Measurements from ENCODE around the gene PLPPR1. TPM values are rescaled to one million over a fixed set of nuclear protein-coding genes. Genes with fewer than 3 reads are reported as not detected.

Gene PLPPR1
- total RNA-seq, 1 donor from 2014 or later: 3.2 TPM

GRCh38 chr9:101130054-101130453 is 101.5 kb downstream of the PLPPR1 start:
- H3K9me3 ChIP-seq (ENCODE audit: low read depth): peaks cover 4% of the 10 kb centered on the region
- H4K20me1 ChIP-seq (ENCODE audit: low read depth): no peaks in the 10 kb centered on the region
- Mint-ChIP-seq H3K9me3 (peaks cover 18% of the 10 kb centered on the region), H3K4me3 (no peak overlapping the region), H3K27ac (no peak overlapping the region), H3K27me3 (ENCODE audit: insufficient read depth, low read depth) (no peaks in the 10 kb centered on the region), H3K4me1 (peaks cover 6% of the 10 kb centered on the region), H3K36me3 (no peaks in the 10 kb centered on the region)
- H3K4me3 ChIP-seq: no peak overlapping the region
- no peak for TF ChIP-seq EZH2phosphoT487 (IDR thresholded peaks at IDR 0.05)
- H3K79me2 ChIP-seq (ENCODE audit: low read depth): no peaks in the 10 kb centered on the region
- peaks cover 16% of the 10 kb centered on the region for H3K4me1 ChIP-seq
- H3K9ac ChIP-seq: no peak overlapping the region
- H3K36me3 ChIP-seq: no peaks in the 10 kb centered on the region
- no peaks in the 10 kb centered on the region for H3K27me3 ChIP-seq
- DNase-seq (ENCODE audit: low spot score): no peak
- no peak overlapping the region for H2AFZ ChIP-seq (replicated peaks)
- H3F3A ChIP-seq (ENCODE audit: low read depth): no peaks in the 10 kb centered on the region
- H3K4me2 ChIP-seq: no peak overlapping the region
- H3K27ac ChIP-seq: no peak overlapping the region

DNA sequence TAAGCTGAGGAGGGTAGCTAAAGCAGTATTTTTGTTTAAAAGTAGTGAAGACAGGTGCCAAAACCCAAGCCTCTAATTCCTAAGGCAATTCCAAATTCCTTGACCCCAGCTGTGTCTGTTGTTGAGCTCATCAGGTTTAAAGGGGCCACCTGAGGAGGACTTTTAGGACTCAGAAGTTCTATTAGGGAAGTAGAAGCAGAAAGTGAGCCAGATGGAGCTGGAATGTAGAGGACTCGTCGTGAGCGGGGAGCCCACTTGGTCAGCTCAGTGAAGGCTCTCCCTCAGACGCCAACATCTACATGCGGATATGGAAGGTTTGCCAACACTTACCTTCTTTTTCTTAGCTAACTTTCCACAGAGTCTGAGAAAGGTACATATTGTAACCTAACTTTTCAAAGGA is 102.8 kb downstream of the PLPPR1 start:
- Histone ChIP-seq H3K4me3 (no peak overlapping the region), H2AFZ (replicated peaks) (no peak overlapping the region), H3K9ac (no peak overlapping the region), H4K20me1 (ENCODE audit: low read depth) (no peaks in the 10 kb centered on the region), H3K79me2 (ENCODE audit: low read depth) (no peaks in the 10 kb centered on the region), H3K4me1 (peaks cover 29% of the 10 kb centered on the region), H3F3A (ENCODE audit: low read depth) (peaks cover 6% of the 10 kb centered on the region), H3K36me3 (no peaks in the 10 kb centered on the region), H3K27ac (no peak overlapping the region), H3K27me3 (no peaks in the 10 kb centered on the region), H3K4me2 (peak overlapping the region; percentile 37), H3K9me3 (ENCODE audit: low read depth) (peaks cover 4% of the 10 kb centered on the region)
- TF ChIP-seq, protein P1, sequence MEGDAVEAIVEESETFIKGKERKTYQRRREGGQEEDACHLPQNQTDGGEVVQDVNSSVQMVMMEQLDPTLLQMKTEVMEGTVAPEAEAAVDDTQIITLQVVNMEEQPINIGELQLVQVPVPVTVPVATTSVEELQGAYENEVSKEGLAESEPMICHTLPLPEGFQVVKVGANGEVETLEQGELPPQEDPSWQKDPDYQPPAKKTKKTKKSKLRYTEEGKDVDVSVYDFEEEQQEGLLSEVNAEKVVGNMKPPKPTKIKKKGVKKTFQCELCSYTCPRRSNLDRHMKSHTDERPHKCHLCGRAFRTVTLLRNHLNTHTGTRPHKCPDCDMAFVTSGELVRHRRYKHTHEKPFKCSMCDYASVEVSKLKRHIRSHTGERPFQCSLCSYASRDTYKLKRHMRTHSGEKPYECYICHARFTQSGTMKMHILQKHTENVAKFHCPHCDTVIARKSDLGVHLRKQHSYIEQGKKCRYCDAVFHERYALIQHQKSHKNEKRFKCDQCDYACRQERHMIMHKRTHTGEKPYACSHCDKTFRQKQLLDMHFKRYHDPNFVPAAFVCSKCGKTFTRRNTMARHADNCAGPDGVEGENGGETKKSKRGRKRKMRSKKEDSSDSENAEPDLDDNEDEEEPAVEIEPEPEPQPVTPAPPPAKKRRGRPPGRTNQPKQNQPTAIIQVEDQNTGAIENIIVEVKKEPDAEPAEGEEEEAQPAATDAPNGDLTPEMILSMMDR (IDR thresholded peaks at IDR 0.05): no peak
- TF ChIP-seq EZH2phosphoT487 (IDR thresholded peaks at IDR 0.05): no peak
- no peak for TF ChIP-seq EZH2 (IDR thresholded peaks at IDR 0.05)
- no peak for DNase-seq (ENCODE audit: low spot score)
- Mint-ChIP-seq H3K27me3 (ENCODE audit: insufficient read depth, low read depth) (no peaks in the 10 kb centered on the region), H3K4me3 (no peak overlapping the region), H3K9me3 (peaks cover 12% of the 10 kb centered on the region), H3K27ac (no peak overlapping the region), H3K36me3 (no peaks in the 10 kb centered on the region), H3K4me1 (peaks cover 13% of the 10 kb centered on the region)

- Mint-ChIP-seq H3K36me3 (no peaks in the 10 kb centered on the region), H3K4me1 (peaks cover 13% of the 10 kb centered on the region), H3K27me3 (ENCODE audit: insufficient read depth, low read depth) (no peaks in the 10 kb centered on the region), H3K27ac (no peak overlapping the region), H3K4me3 (no peak overlapping the region), H3K9me3 (peaks cover 2% of the 10 kb centered on the region)
- TF ChIP-seq EZH2phosphoT487 (IDR thresholded peaks at IDR 0.05): no peak
- Histone ChIP-seq H4K20me1 (ENCODE audit: low read depth) (no peaks in the 10 kb centered on the region), H2AFZ (replicated peaks) (no peak overlapping the region), H3K27ac (no peak overlapping the region), H3K4me2 (no peak overlapping the region), H3K4me3 (no peak overlapping the region), H3K9ac (no peak overlapping the region), H3K27me3 (no peaks in the 10 kb centered on the region), H3K4me1 (peaks cover 32% of the 10 kb centered on the region), H3K36me3 (no peaks in the 10 kb centered on the region), H3K9me3 (ENCODE audit: low read depth) (peaks cover 2% of the 10 kb centered on the region), H3F3A (ENCODE audit: low read depth) (peaks cover 6% of the 10 kb centered on the region), H3K79me2 (ENCODE audit: low read depth) (no peaks in the 10 kb centered on the region)
- no peak for DNase-seq (ENCODE audit: low spot score)
Measured at GRCh38 chr9:101132801-101133200, 104.3 kb downstream of the PLPPR1 start.

GRCh38 chr9:101138509-101138908 is 110.0 kb downstream of the PLPPR1 start:
- H3F3A ChIP-seq (ENCODE audit: low read depth): peaks cover 13% of the 10 kb centered on the region
- no peaks in the 10 kb centered on the region for H3K79me2 ChIP-seq (ENCODE audit: low read depth)
- H3K9me3 ChIP-seq (ENCODE audit: low read depth): no peaks in the 10 kb centered on the region
- H3K36me3 Mint-ChIP-seq: no peaks in the 10 kb centered on the region
- no peak overlapping the region for H3K9ac ChIP-seq
- H3K4me3 ChIP-seq: no peak overlapping the region
- peaks cover 33% of the 10 kb centered on the region for H3K4me1 ChIP-seq
- DNase-seq (ENCODE audit: low spot score): no peak
- TF ChIP-seq, protein P1 (IDR thresholded peaks at IDR 0.05): no peak
- TF ChIP-seq EZH2 (IDR thresholded peaks at IDR 0.05) (no peak), EZH2phosphoT487 (IDR thresholded peaks at IDR 0.05) (no peak)
- no peaks in the 10 kb centered on the region for H3K36me3 ChIP-seq
- H3K4me2 ChIP-seq: no peak overlapping the region
- peaks cover 17% of the 10 kb centered on the region for H3K4me1 Mint-ChIP-seq
- H3K27me3 Mint-ChIP-seq (ENCODE audit: insufficient read depth, low read depth): no peaks in the 10 kb centered on the region
- no peak overlapping the region for H3K27ac ChIP-seq
- no peak overlapping the region for H3K27ac Mint-ChIP-seq
- H4K20me1 ChIP-seq (ENCODE audit: low read depth): no peaks in the 10 kb centered on the region
- H3K9me3 Mint-ChIP-seq: no peaks in the 10 kb centered on the region
- H3K27me3 ChIP-seq: no peaks in the 10 kb centered on the region
- no peak overlapping the region for H3K4me3 Mint-ChIP-seq
- no peak overlapping the region for H2AFZ ChIP-seq (replicated peaks)

Data from neural progenitor cell (in vitro differentiated cells).